Neural cell (in vitro differentiated cells): ENCODE measurements around the gene ZCCHC10. TPM values are rescaled to one million over a fixed set of nuclear protein-coding genes. Genes with fewer than 3 reads are reported as not detected.

Experiments used
- H2AFZ ChIP-seq: fragments of 200-600, 300-800 bp; sonication (generic), shearing (Covaris generic); 2 replicates; pipeline ENCODE4 v1.6.0; 2014; ENCODE audit warnings: low read depth, mild to moderate bottlenecking, antibody characterized with exemption, low read length, moderate library complexity
- H3F3A ChIP-seq: fragments of 200-600 bp; shearing (Covaris generic); 2 replicates; pipeline ENCODE4 v1.6.1; 2016; ENCODE audit warnings: mild to moderate bottlenecking, moderate library complexity, mixed read lengths, antibody characterized with exemption, low read length; ENCODE audit not compliant: insufficient read depth, poor library complexity, severe bottlenecking
- H3K27ac ChIP-seq: fragments of 200-600, 300-800 bp; sonication (generic), shearing (Covaris generic); 2 replicates; pipeline ENCODE4 v1.5.1; 2014; ENCODE audit warnings: mild to moderate bottlenecking, low read length, moderate library complexity
- H3K27me3 ChIP-seq: fragments of 300-800, 200-600 bp; sonication (generic), shearing (Covaris generic); 2 replicates; pipeline ENCODE4 v1.6.0; 2014; ENCODE audit warnings: mild to moderate bottlenecking, low read depth, low read length, moderate library complexity; ENCODE audit not compliant: insufficient read depth
- H3K36me3 ChIP-seq: fragments of 300-800, 200-600 bp; sonication (generic), shearing (Covaris generic); 2 replicates; pipeline ENCODE4 v1.5.1; 2014; ENCODE audit warnings: mild to moderate bottlenecking, antibody characterized with exemption, low read length, moderate library complexity; ENCODE audit not compliant: insufficient read depth
- H3K4me2 ChIP-seq: fragments of 300-800, 200-600 bp; sonication (generic), shearing (Covaris generic); 2 replicates; pipeline ENCODE4 v1.6.0; 2014; ENCODE audit warnings: mild to moderate bottlenecking, low read length
- H3K4me3 ChIP-seq: fragments of 300-800, 200-600 bp; sonication (generic), shearing (Covaris generic); 2 replicates; pipeline ENCODE4 v1.5.1; 2014; ENCODE audit warnings: mild to moderate bottlenecking, low read length, moderate library complexity
- H3K79me2 ChIP-seq: fragments of 200-600 bp; shearing (Covaris generic); replicated peaks from 2 replicates; pipeline ENCODE4 v1.6.0; 2014; ENCODE audit warnings: mild to moderate bottlenecking, low read length, moderate library complexity; ENCODE audit not compliant: insufficient read depth
- H3K9ac ChIP-seq: fragments of 300-800, 200-600 bp; sonication (generic), shearing (Covaris generic); 2 replicates; pipeline ENCODE4 v1.6.1; 2016; ENCODE audit warnings: mild to moderate bottlenecking, low read length, mixed read lengths
- H3K9me2 ChIP-seq: fragments of 200-600 bp; shearing (Covaris generic); 2 replicates; pipeline ENCODE4 v1.6.1; 2016; ENCODE audit warnings: mild to moderate bottlenecking, low read length, mixed read lengths; ENCODE audit not compliant: insufficient read depth
- H3K9me3 ChIP-seq: fragments of 200-600, 300-800 bp; sonication (generic), shearing (Covaris generic); 2 replicates; pipeline ENCODE4 v1.6.1; 2016; ENCODE audit warnings: mild to moderate bottlenecking, mixed run types, low read length, moderate library complexity, mixed read lengths
- H4K20me1 ChIP-seq: fragments of 200-600 bp; shearing (Covaris generic); 2 replicates; pipeline ENCODE4 v1.6.1; 2016; ENCODE audit warnings: mild to moderate bottlenecking, mixed run types; ENCODE audit not compliant: insufficient read depth
- EP300 ChIP-seq: fragments of 450-650 bp; conservative IDR thresholded peaks from 2 replicates; pipeline ENCODE4 v1.6.1; 2014; ENCODE audit warnings: antibody characterized with exemption, mild to moderate bottlenecking, moderate library complexity; ENCODE audit not compliant: poor library complexity, severe bottlenecking
- EZH2 ChIP-seq: fragments of 200-600, 300-800 bp; shearing (Covaris generic), sonication (generic); IDR thresholded peaks from 2 replicates; pipeline ENCODE4 v1.6.1; 2014; ENCODE audit warnings: antibody characterized with exemption, low read length, borderline replicate concordance, mild to moderate bottlenecking; ENCODE audit not compliant: insufficient read depth, poor library complexity, severe bottlenecking
- MXI1 ChIP-seq: fragments of 450-650 bp; conservative IDR thresholded peaks from 2 replicates; pipeline ENCODE4 v1.6.1; 2014; ENCODE audit warnings: antibody characterized with exemption, mild to moderate bottlenecking; ENCODE audit not compliant: poor library complexity, severe bottlenecking
- POLR2AphosphoS5 ChIP-seq: IDR thresholded peaks from 2 replicates; pipeline ENCODE4 v1.6.1; 2012
- RAD21 ChIP-seq: fragments of 450-650 bp; conservative IDR thresholded peaks from 2 replicates; pipeline ENCODE4 v1.6.1; 2014; ENCODE audit warnings: antibody characterized with exemption, mild to moderate bottlenecking, moderate library complexity
- SMC3 ChIP-seq: fragments of 450-650 bp; conservative IDR thresholded peaks from 2 replicates; pipeline ENCODE4 v1.6.1; 2014; ENCODE audit warnings: antibody characterized with exemption, mild to moderate bottlenecking, moderate library complexity; ENCODE audit not compliant: poor library complexity
- TAF1 ChIP-seq: IDR thresholded peaks from 2 replicates; pipeline ENCODE4 v1.6.1; 2012; ENCODE audit warnings: low read depth
- polyA plus RNA-seq: library from polyadenylated mRNA; depleted of rRNA; stranded (reverse); fragments of >200 nt; gene quantifications from 2 replicates; pipeline ENCODE4 v1.2.3, GENCODE V29; 2014
- TF ChIP-seq, protein P1 (sequence below): fragments of 450-650 bp; IDR thresholded peaks from 2 replicates; pipeline ENCODE4 v1.5.1; 2014; ENCODE audit warnings: antibody characterized with exemption, mild to moderate bottlenecking, moderate library complexity; ENCODE audit not compliant: poor library complexity, severe bottlenecking
- TF ChIP-seq, protein P2 (sequence below): IDR thresholded peaks from 2 replicates; pipeline ENCODE4 v1.6.1; 2012; ENCODE audit warnings: borderline replicate concordance

Gene ZCCHC10
- polyA plus RNA-seq, 1 donor from 2014 or later = 68.0 TPM

DNA sequence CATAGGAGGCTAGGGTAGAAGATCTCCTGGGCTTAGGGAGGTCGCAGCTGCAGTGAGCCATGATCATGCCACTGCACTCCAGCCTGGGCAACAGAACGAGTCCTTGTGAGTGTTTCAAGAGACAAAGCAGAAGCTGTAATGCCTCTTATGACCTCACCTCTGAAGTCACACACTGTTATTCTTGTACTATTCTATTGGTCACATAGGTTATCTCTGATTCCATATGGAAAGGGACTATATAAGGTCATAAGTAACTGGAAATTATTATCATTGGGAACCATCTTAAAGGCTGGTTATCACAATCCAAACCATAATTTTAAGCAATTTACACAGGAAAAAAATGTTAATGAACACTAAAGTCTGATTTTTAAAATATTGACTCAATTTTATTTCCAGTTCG is 45.1 kb downstream of the ZCCHC10 start:
- Histone ChIP-seq H3K79me2 (no peaks in the 10 kb centered on the region), H3K27me3 (no peaks in the 10 kb centered on the region), H3K9ac (no peak overlapping the region), H3K9me3 (no peaks in the 10 kb centered on the region), H3K27ac (no peak overlapping the region), H3K36me3 (no peaks in the 10 kb centered on the region), H3K4me2 (no peak overlapping the region), H3F3A (no peaks in the 10 kb centered on the region), H3K9me2 (no peaks in the 10 kb centered on the region), H3K4me3 (no peak overlapping the region), H2AFZ (no peak overlapping the region), H4K20me1 (no peaks in the 10 kb centered on the region)
- no peak for TF ChIP-seq SMC3
- no peak for TF ChIP-seq POLR2AphosphoS5
- TF ChIP-seq EZH2 = no peak
- TF ChIP-seq, protein P1, sequence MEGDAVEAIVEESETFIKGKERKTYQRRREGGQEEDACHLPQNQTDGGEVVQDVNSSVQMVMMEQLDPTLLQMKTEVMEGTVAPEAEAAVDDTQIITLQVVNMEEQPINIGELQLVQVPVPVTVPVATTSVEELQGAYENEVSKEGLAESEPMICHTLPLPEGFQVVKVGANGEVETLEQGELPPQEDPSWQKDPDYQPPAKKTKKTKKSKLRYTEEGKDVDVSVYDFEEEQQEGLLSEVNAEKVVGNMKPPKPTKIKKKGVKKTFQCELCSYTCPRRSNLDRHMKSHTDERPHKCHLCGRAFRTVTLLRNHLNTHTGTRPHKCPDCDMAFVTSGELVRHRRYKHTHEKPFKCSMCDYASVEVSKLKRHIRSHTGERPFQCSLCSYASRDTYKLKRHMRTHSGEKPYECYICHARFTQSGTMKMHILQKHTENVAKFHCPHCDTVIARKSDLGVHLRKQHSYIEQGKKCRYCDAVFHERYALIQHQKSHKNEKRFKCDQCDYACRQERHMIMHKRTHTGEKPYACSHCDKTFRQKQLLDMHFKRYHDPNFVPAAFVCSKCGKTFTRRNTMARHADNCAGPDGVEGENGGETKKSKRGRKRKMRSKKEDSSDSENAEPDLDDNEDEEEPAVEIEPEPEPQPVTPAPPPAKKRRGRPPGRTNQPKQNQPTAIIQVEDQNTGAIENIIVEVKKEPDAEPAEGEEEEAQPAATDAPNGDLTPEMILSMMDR = no peak
- TF ChIP-seq TAF1 = no peak
- no peak for TF ChIP-seq RAD21
- TF ChIP-seq, protein P2, sequence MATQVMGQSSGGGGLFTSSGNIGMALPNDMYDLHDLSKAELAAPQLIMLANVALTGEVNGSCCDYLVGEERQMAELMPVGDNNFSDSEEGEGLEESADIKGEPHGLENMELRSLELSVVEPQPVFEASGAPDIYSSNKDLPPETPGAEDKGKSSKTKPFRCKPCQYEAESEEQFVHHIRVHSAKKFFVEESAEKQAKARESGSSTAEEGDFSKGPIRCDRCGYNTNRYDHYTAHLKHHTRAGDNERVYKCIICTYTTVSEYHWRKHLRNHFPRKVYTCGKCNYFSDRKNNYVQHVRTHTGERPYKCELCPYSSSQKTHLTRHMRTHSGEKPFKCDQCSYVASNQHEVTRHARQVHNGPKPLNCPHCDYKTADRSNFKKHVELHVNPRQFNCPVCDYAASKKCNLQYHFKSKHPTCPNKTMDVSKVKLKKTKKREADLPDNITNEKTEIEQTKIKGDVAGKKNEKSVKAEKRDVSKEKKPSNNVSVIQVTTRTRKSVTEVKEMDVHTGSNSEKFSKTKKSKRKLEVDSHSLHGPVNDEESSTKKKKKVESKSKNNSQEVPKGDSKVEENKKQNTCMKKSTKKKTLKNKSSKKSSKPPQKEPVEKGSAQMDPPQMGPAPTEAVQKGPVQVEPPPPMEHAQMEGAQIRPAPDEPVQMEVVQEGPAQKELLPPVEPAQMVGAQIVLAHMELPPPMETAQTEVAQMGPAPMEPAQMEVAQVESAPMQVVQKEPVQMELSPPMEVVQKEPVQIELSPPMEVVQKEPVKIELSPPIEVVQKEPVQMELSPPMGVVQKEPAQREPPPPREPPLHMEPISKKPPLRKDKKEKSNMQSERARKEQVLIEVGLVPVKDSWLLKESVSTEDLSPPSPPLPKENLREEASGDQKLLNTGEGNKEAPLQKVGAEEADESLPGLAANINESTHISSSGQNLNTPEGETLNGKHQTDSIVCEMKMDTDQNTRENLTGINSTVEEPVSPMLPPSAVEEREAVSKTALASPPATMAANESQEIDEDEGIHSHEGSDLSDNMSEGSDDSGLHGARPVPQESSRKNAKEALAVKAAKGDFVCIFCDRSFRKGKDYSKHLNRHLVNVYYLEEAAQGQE = no peak
- TF ChIP-seq MXI1 = no peak
- TF ChIP-seq EP300 = no peak

DNA sequence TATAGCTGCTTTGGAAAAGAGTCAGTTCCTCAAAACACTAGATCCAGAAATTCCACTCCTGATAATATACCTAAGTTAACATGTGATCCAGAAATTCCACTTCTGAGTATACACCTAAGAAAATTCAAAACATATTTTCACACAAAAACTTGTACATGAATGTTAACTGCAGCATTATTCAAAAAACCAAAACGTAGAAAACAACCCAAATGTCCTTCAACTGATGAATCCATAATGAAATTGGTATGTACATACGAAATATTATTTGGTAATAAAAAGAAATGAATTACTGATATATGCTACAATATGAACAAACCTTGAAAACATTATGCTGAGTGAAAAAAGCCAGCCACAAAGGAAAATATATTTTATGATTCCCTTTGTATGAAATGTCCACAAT is 46.4 kb downstream of the ZCCHC10 start:
- Histone ChIP-seq H2AFZ (no peak overlapping the region), H3K9me3 (no peaks in the 10 kb centered on the region), H3K27ac (no peak overlapping the region), H4K20me1 (no peaks in the 10 kb centered on the region), H3F3A (no peaks in the 10 kb centered on the region), H3K9me2 (no peaks in the 10 kb centered on the region), H3K9ac (no peak overlapping the region), H3K4me2 (no peak overlapping the region), H3K27me3 (no peaks in the 10 kb centered on the region), H3K79me2 (no peaks in the 10 kb centered on the region), H3K36me3 (no peaks in the 10 kb centered on the region), H3K4me3 (no peak overlapping the region)
- TF ChIP-seq SMC3 = no peak
- TF ChIP-seq EZH2 = no peak
